ENCODE data around the gene MISP. TPM values are rescaled to one million over a fixed set of nuclear protein-coding genes. Genes with fewer than 3 reads are reported as not detected.

The MISP gene
- total and polyA plus RNA-seq, 10 of the 15 experiments (the other 5 are each of a cell fraction or from before 2014, with no cell fraction given): not detected

DNA sequence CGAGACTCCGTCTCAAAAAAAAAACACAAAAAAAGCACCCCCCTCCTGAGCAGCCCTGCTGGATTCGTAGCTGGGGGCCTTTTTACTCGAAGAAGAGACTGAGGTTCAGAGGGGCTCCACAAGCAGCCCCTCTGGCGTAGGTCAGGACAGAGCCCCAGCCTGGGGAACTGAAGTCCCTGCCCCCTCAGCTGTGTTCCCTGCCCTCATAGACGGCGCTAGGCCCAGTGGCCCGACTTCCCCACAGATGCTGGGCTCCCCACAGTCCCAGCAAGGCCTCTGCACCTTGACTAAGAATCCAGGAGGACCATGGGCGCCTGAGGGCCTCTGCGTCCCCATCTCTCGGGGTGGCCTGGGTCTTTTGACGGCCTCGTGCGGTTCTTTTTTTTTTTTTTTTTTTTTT is 1.1 kb upstream of the MISP start:
- ChIA-PET CTCF (no interaction called here), SMC1A (ENCODE audit: uncharacterized antibody, unreplicated experiment) (no interaction called here), RAD21 (ENCODE audit: unreplicated experiment) (no interaction called here), POLR2A (no interaction called here)
- no peak for ATAC-seq
- Histone ChIP-seq H3K27ac (ENCODE audit: control insufficient read depth, insufficient read depth) (no peak overlapping the region), H3K36me3 (ENCODE audit: control insufficient read depth in 2 of 2, insufficient read depth in 2 of 2, low read length in 1 of 2) (no peaks in the 10 kb centered on the region), H3K27me3 (replicated peaks in 1 of 2; ENCODE audit: control insufficient read depth in 2 of 2, insufficient read depth in 2 of 2, low read length in 1 of 2) (no peaks in the 10 kb centered on the region), H3K9me3 (replicated peaks; ENCODE audit: control insufficient read depth, insufficient read depth, low read length) (no peaks in the 10 kb centered on the region; the same call in 2 of the 3 replicates), H3K79me2 (ENCODE audit: control insufficient read depth, insufficient read depth, low read length) (no peaks in the 10 kb centered on the region), H2AFZ (ENCODE audit: control insufficient read depth, low read depth, low read length) (no peak overlapping the region), H3K4me3 (no peak overlapping the region), H3K4me2 (ENCODE audit: control insufficient read depth, insufficient read depth) (no peak overlapping the region), H3K9ac (ENCODE audit: control insufficient read depth, insufficient read depth, low read length) (no peak overlapping the region), H4K20me1 (ENCODE audit: control insufficient read depth, insufficient read depth) (no peaks in the 10 kb centered on the region), H3K4me1 (ENCODE audit: control insufficient read depth, insufficient read depth, low read length) (no peaks in the 10 kb centered on the region)
- intact Hi-C loops (cut with micrococcal nuclease; ENCODE audit: unreplicated experiment) (no loop called here), in situ Hi-C loops (cut with MboI) (no loop called here)
- WGBS (ENCODE audit: insufficient coverage, insufficient replicate concordance, low lambda C conversion rate, missing lambda C conversion rate): 41% methylated on average over 11 of the region's 14 CpGs
- no peak for DNase-seq (ENCODE audit: low read depth, low spot score)
- FAIRE-seq: no peak
- TF ChIP-seq ATF7 (IDR thresholded peaks at IDR 0.05; ENCODE audit: low read depth) (no peak), ZBTB4 (CRISPR knock-in tag; IDR thresholded peaks at IDR 0.05) (no peak), ZBTB33 (IDR thresholded peaks at IDR 0.05) (no peak), SMAD5 (IDR thresholded peaks at IDR 0.05; ENCODE audit: low read depth) (no peak), BHLHE40 (IDR thresholded peaks at IDR 0.05; ENCODE audit: borderline replicate concordance in 1 of 2, low read depth in 2 of 2, low read length in 1 of 2) (no peak), ZBTB11 (CRISPR knock-in tag; IDR thresholded peaks at IDR 0.05) (no peak), USF1 (IDR thresholded peaks at IDR 0.05; ENCODE audit: borderline replicate concordance, extremely low read length, insufficient read depth, low read depth, low read length) (no peak), MEF2B (IDR thresholded peaks at IDR 0.05; ENCODE audit: partially characterized antibody, poor library complexity, severe bottlenecking) (no peak), ETV6 (conservative IDR thresholded peaks at IDR 0.05 in 1 of 2, IDR thresholded peaks at IDR 0.05 in 1 of 2; ENCODE audit: borderline replicate concordance in 1 of 2, low read depth in 1 of 2) (no peak)
- BruUV-seq (replicated peaks): no TSS peak

Data from GM12878 (cell line).